ENCODE data around the gene AOC2. TPM values are rescaled to one million over a fixed set of nuclear protein-coding genes. Genes with fewer than 3 reads are reported as not detected.
"Not testable (repeated sequence)": the region's sequence is repeated elsewhere in the genome, so short reads cannot be mapped to it uniquely, and the experiment has no call there.

Gene AOC2
- polyA plus RNA-seq, 1 donor (not counting 4 experiments of a cell fraction or from before 2014, with no cell fraction given), result 0.94 TPM

DNA sequence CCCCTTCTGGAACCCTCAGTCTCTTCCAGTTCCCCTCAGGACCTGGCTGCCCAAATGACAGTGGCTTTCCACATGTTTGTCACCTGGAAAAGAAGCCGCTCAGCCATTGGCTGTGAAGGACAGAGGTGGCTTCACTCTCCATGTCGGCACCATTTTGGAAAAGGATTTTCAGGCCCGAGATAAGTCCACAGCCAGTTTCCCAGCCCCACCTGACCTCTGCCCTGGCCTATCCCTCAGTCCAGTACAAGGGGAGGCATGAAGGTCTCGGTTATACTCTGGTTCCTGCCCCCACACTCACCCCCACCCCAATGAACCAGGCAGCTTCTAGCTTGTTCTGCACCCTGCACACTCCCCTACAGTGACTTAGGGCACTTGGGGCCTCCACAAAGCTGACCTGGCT lies 21.8 kb downstream of the AOC2 start:
- no peaks in the 10 kb centered on the region for H3K79me2 ChIP-seq (ENCODE audit: control insufficient read depth, insufficient read depth, low read length)
- no peaks in the 10 kb centered on the region for H3K36me3 ChIP-seq (ENCODE audit: control insufficient read depth in 2 of 2, extremely low read depth in 1 of 2, insufficient read depth in 2 of 2, low read length in 2 of 2)
- DNase-seq (ENCODE audit: low read depth, low spot score), result no peak
- H2AFZ ChIP-seq (ENCODE audit: control insufficient read depth, low read length), result no peak overlapping the region
- no peaks in the 10 kb centered on the region for H3K9me1 ChIP-seq (ENCODE audit: control insufficient read depth, extremely low read depth, insufficient read depth, low read length)
- TF ChIP-seq, protein P1, sequence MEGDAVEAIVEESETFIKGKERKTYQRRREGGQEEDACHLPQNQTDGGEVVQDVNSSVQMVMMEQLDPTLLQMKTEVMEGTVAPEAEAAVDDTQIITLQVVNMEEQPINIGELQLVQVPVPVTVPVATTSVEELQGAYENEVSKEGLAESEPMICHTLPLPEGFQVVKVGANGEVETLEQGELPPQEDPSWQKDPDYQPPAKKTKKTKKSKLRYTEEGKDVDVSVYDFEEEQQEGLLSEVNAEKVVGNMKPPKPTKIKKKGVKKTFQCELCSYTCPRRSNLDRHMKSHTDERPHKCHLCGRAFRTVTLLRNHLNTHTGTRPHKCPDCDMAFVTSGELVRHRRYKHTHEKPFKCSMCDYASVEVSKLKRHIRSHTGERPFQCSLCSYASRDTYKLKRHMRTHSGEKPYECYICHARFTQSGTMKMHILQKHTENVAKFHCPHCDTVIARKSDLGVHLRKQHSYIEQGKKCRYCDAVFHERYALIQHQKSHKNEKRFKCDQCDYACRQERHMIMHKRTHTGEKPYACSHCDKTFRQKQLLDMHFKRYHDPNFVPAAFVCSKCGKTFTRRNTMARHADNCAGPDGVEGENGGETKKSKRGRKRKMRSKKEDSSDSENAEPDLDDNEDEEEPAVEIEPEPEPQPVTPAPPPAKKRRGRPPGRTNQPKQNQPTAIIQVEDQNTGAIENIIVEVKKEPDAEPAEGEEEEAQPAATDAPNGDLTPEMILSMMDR (optimal IDR thresholded peaks at IDR 0.05 in 1 of 3, IDR thresholded peaks at IDR 0.05 in 1 of 3, conservative IDR thresholded peaks at IDR 0.05 in 1 of 3; ENCODE audit: extremely low read depth in 1 of 3, insufficient read depth in 2 of 3, low read length in 3 of 3), result no peak
- TF ChIP-seq EZH2 (IDR thresholded peaks at IDR 0.05; ENCODE audit: low read length), result no peak
- no peak overlapping the region for H3K4me2 ChIP-seq (ENCODE audit: control insufficient read depth, extremely low read depth, insufficient read depth, low read depth, low read length)
- no peak overlapping the region for H3K27ac ChIP-seq (ENCODE audit: control insufficient read depth, insufficient read depth, low read length)
- dilution Hi-C loops (cut with MboI; ENCODE audit: extremely low pct_ligation_motif_present, low sequenced_read_pairs), result no loop called here
- H3K9ac ChIP-seq (ENCODE audit: control insufficient read depth, extremely low read depth, insufficient read depth, low read length), result no peak overlapping the region
- H3K4me3 ChIP-seq (ENCODE audit: control insufficient read depth in 2 of 3, extremely low read depth in 1 of 3, insufficient read depth in 2 of 3, low read depth in 1 of 3, low read length in 3 of 3), result no peak overlapping the region
- no peaks in the 10 kb centered on the region for H3K9me3 ChIP-seq (ENCODE audit: control insufficient read depth, low read depth, low read length)
- FAIRE-seq, result no peak
- peaks cover 10% of the 10 kb centered on the region for H3K27me3 ChIP-seq (ENCODE audit: control insufficient read depth, extremely low read depth, insufficient read depth, low read length)
- H4K20me1 ChIP-seq (ENCODE audit: control insufficient read depth, extremely low read depth, insufficient read depth, low read length), result no peaks in the 10 kb centered on the region
- no peaks in the 10 kb centered on the region for H3K4me1 ChIP-seq (ENCODE audit: control insufficient read depth, extremely low read depth, insufficient read depth, low read length)

DNA sequence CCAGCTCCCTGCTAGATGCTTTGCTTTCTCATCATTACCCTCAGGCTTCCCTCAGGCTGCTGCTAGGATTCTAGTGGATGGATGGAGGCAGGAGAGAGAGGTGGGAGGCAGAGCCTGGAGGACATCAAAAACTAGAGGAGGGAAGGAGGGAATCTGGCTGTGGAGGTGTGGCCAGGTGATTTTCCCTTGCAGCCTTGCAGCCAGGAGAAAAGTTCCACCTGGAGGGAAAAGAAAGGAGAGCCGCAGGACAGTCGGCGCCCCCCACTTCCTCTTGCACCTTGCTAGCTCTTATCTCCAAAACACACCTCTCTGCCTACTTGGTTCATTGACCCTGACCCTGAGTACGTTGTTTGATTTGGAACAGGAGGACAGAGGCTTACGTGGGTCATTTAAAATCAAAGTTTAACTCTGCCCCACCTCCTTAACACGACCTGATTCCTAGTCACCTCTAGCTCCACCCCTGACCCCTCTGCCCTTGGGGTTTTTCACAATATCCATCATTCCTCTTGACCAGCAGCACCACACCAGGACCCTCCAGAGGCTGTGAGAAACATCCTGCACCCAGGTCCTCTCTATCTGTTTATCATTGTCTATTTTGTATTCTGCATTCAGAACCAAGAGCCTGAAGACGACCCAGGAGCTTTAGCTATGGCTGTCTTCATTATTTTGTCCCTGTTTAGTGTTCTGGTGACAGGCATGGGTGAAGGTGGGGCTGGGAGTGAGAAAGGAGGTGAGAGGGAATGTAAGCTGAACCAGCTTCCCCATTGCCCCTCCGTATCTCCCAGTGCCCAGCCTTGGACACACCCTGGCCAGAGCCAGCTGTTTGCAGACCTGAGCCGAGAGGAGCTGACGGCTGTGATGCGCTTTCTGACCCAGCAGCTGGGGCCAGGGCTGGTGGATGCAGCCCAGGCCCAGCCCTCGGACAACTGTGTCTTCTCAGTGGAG lies 22.5 kb downstream of the AOC2 start:
- Histone ChIP-seq H3K4me1 (ENCODE audit: control insufficient read depth, extremely low read depth, insufficient read depth, low read length) (no peaks in the 10 kb centered on the region), H3K36me3 (ENCODE audit: control insufficient read depth in 2 of 2, extremely low read depth in 1 of 2, insufficient read depth in 2 of 2, low read length in 2 of 2) (no peaks in the 10 kb centered on the region), H3K79me2 (ENCODE audit: control insufficient read depth, insufficient read depth, low read length) (no peaks in the 10 kb centered on the region), H2AFZ (ENCODE audit: control insufficient read depth, low read length) (no peak overlapping the region), H3K9ac (ENCODE audit: control insufficient read depth, extremely low read depth, insufficient read depth, low read length) (no peak overlapping the region), H3K4me2 (ENCODE audit: control insufficient read depth, extremely low read depth, insufficient read depth, low read depth, low read length) (no peak overlapping the region), H4K20me1 (ENCODE audit: control insufficient read depth, extremely low read depth, insufficient read depth, low read length) (no peaks in the 10 kb centered on the region), H3K9me3 (ENCODE audit: control insufficient read depth, low read depth, low read length) (no peaks in the 10 kb centered on the region), H3K9me1 (ENCODE audit: control insufficient read depth, extremely low read depth, insufficient read depth, low read length) (no peaks in the 10 kb centered on the region), H3K27me3 (ENCODE audit: control insufficient read depth, extremely low read depth, insufficient read depth, low read length) (peaks cover 10% of the 10 kb centered on the region), H3K4me3 (ENCODE audit: control insufficient read depth in 2 of 3, extremely low read depth in 1 of 3, insufficient read depth in 2 of 3, low read depth in 1 of 3, low read length in 3 of 3) (no peak overlapping the region), H3K27ac (ENCODE audit: control insufficient read depth, insufficient read depth, low read length) (no peak overlapping the region)
- TF ChIP-seq EZH2 (IDR thresholded peaks at IDR 0.05; ENCODE audit: low read length), result no peak
- TF ChIP-seq, protein P1 (optimal IDR thresholded peaks at IDR 0.05 in 1 of 3, IDR thresholded peaks at IDR 0.05 in 1 of 3, conservative IDR thresholded peaks at IDR 0.05 in 1 of 3; ENCODE audit: extremely low read depth in 1 of 3, insufficient read depth in 2 of 3, low read length in 3 of 3), result no peak
- DNase-seq (ENCODE audit: low read depth, low spot score), result no peak
- dilution Hi-C loops (cut with MboI; ENCODE audit: extremely low pct_ligation_motif_present, low sequenced_read_pairs), result no loop called here
- no peak for FAIRE-seq

DNA sequence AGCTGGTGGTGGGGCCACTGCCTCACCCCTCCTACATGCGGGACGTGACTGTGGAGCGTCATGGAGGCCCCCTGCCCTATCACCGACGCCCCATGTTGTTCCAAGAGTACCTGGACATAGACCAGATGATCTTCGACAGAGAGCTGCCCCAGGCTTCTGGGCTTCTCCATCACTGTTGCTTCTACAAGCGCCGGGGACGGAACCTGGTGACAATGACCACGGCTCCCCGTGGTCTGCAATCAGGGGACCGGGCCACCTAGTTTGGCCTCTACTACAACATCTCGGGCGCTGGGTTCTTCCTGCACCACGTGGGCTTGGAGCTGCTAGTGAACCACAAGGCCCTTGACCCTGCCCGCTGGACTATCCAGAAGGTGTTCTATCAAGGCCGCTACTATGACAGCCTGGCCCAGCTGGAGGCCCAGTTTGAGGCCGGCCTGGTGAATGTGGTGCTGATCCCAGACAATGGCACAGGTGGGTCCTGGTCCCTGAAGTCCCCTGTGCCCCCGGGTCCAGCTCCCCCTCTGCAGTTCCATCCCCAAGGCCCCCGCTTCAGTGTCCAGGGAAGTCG lies 23.4 kb downstream of the AOC2 start:
- H4K20me1 ChIP-seq (ENCODE audit: control insufficient read depth, extremely low read depth, insufficient read depth, low read length); H3K9me3 ChIP-seq (ENCODE audit: control insufficient read depth, low read depth, low read length); H3K36me3 ChIP-seq (ENCODE audit: control insufficient read depth in 2 of 2, extremely low read depth in 1 of 2, insufficient read depth in 2 of 2, low read length in 2 of 2); H3K79me2 ChIP-seq (ENCODE audit: control insufficient read depth, insufficient read depth, low read length); H2AFZ ChIP-seq (ENCODE audit: control insufficient read depth, low read length); FAIRE-seq; H3K4me1 ChIP-seq (ENCODE audit: control insufficient read depth, extremely low read depth, insufficient read depth, low read length); H3K4me3 ChIP-seq (ENCODE audit: control insufficient read depth in 2 of 3, extremely low read depth in 1 of 3, insufficient read depth in 2 of 3, low read depth in 1 of 3, low read length in 3 of 3); dilution Hi-C loops (cut with MboI; ENCODE audit: extremely low pct_ligation_motif_present, low sequenced_read_pairs); H3K27ac ChIP-seq (ENCODE audit: control insufficient read depth, insufficient read depth, low read length); H3K4me2 ChIP-seq (ENCODE audit: control insufficient read depth, extremely low read depth, insufficient read depth, low read depth, low read length); H3K9me1 ChIP-seq (ENCODE audit: control insufficient read depth, extremely low read depth, insufficient read depth, low read length); H3K9ac ChIP-seq (ENCODE audit: control insufficient read depth, extremely low read depth, insufficient read depth, low read length); DNase-seq (ENCODE audit: low read depth, low spot score): not testable (repeated sequence)
- peaks cover 10% of the 10 kb centered on the region for H3K27me3 ChIP-seq (ENCODE audit: control insufficient read depth, extremely low read depth, insufficient read depth, low read length)
